Loucy (cell line): ENCODE measurements around the gene MED13L.

Experiments
- CTCF ChIP-seq: fragments of 200-600 bp; sonication (generic); conservative IDR thresholded peaks from 2 replicates; pipeline ENCODE4 v1.5.1; 2014; ENCODE audit warnings: mild to moderate bottlenecking, antibody characterized with exemption, low read length
- EZH2phosphoT487 ChIP-seq: fragments of 200-600 bp; IDR thresholded peaks from 2 replicates; pipeline ENCODE4 v1.6.1; 2018; ENCODE audit warnings: antibody characterized with exemption, mild to moderate bottlenecking, moderate library complexity, borderline replicate concordance

GRCh38 chr12:115938794-115939377 lies 338.6 kb downstream of the MED13L start:
- TF ChIP-seq CTCF (no peak), EZH2phosphoT487 (no peak)
